ENCODE results near the gene GOLGA8O. TPM values are rescaled to one million over a fixed set of nuclear protein-coding genes. Genes with fewer than 3 reads are reported as not detected.
"Not testable (repeated sequence)": the region's sequence is repeated elsewhere in the genome, so short reads cannot be mapped to it uniquely, and the experiment has no call there.

GOLGA8O gene
- total and polyA plus RNA-seq, 10 donors, result 0.07 to 4.1 (median 1.2) TPM; not detected in 1

DNA sequence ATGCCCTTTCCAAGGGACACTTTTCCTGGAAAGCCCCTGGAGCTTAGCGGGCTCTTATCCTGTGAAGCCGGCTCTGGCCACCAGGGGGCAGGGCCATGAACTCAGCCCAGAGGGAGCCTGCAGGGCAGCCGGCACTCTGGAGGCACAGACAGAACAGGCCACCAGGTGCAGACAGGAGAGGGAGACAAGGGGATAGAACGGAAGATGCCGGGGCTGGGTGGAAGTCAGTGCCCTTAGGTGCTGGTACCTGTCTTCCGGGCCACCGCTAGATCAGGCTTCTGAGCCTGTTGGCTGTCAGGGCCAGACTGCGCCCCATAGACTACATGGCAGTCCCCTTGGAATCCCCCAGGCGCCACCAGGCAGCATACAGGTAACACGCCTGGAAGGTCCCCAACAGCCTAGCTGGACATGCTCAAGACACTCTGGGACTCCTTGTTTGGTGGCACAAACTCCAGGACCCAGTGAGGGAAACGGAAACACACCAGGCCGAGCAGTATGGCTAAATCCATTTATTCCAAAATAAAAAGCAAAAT is 14.9 kb downstream of the GOLGA8O start:
- TF ChIP-seq, protein P1, sequence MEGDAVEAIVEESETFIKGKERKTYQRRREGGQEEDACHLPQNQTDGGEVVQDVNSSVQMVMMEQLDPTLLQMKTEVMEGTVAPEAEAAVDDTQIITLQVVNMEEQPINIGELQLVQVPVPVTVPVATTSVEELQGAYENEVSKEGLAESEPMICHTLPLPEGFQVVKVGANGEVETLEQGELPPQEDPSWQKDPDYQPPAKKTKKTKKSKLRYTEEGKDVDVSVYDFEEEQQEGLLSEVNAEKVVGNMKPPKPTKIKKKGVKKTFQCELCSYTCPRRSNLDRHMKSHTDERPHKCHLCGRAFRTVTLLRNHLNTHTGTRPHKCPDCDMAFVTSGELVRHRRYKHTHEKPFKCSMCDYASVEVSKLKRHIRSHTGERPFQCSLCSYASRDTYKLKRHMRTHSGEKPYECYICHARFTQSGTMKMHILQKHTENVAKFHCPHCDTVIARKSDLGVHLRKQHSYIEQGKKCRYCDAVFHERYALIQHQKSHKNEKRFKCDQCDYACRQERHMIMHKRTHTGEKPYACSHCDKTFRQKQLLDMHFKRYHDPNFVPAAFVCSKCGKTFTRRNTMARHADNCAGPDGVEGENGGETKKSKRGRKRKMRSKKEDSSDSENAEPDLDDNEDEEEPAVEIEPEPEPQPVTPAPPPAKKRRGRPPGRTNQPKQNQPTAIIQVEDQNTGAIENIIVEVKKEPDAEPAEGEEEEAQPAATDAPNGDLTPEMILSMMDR (IDR thresholded peaks at IDR 0.05 in 8 of 11, conservative IDR thresholded peaks at IDR 0.05 in 3 of 11), result peak in 3 of 11 experiments; percentile 10 to 39 (median 37)
- H3K4me1 ChIP-seq; H3K27ac ChIP-seq; H3K4me3 ChIP-seq; H3K36me3 ChIP-seq; H3K27me3 ChIP-seq (replicated peaks in 1 of 7); intact Hi-C loops (cut with DNase I; ENCODE audit: low total_unique reads); H3K9me3 ChIP-seq: not testable (repeated sequence)
- peak; percentile 23 for DNase-seq
- whole genome bisulfite sequencing, 5 donors, result 25 to 43% methylated on average over 3 to 5 of the region's 12 CpGs; no CpG with 5 or more reads in 3 of the 5 donors

- H3K27me3 ChIP-seq (replicated peaks in 1 of 7); H3K4me3 ChIP-seq; H3K9me3 ChIP-seq; DNase-seq; H3K4me1 ChIP-seq; intact Hi-C loops (cut with DNase I; ENCODE audit: low total_unique reads); H3K27ac ChIP-seq; H3K36me3 ChIP-seq: not testable (repeated sequence)
- WGBS, 5 donors, result no CpG with 5 or more reads among the region's 73 CpGs
Observed at GRCh38 chr15:32434102-32434963, 21.1 kb downstream of the GOLGA8O start.

DNA sequence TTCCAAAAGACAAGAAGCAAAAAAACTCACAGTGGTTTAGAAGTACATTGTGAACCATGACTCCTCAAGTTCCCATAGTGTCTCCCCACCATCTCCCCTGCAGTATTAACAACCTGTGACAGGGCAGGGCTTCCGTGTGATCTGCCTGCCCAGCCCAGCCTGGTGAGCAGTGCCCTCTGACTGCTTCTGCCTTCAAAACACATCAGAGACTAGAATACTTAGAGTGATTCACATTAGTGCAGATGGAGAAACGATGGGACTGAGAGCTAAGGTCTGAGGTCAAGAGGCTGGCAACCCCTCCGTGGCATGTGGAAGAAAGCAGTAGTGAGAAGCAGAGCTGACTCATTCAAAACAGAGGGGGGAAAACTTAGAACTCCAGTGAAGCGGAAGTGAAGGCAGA is 27.8 kb downstream of the GOLGA8O start:
- H3K27me3 ChIP-seq (replicated peaks in 1 of 7); H3K4me3 ChIP-seq; H3K27ac ChIP-seq; intact Hi-C loops (cut with DNase I; ENCODE audit: low total_unique reads); H3K4me1 ChIP-seq; DNase-seq; H3K9me3 ChIP-seq; H3K36me3 ChIP-seq: not testable (repeated sequence)
- 8 to 33% (median 22%) methylated on average over 1 of the region's 4 CpGs for WGBS, 5 donors

DNA sequence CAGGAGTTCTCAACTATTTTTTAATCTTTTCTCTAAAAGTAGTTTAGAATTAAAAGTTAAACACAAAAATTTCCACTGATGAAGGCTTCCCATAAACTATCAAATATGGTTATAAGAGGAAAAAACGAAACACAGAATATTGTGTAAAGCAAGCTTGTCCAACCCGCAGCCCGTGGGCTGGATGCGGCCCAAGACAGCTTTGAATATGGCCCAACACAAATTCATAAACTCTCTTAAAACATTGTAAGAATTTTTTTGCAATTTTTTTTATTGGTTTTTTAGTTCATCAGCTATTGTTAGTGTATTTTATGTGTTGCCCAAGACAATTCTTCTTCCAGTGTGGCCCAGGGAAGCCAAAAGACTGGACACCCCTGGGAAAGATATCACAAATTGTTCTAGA is 28.9 kb downstream of the GOLGA8O start:
- H3K4me1 ChIP-seq; H3K27me3 ChIP-seq (replicated peaks in 1 of 7); DNase-seq; H3K27ac ChIP-seq; H3K4me3 ChIP-seq; intact Hi-C loops (cut with DNase I; ENCODE audit: low total_unique reads); H3K9me3 ChIP-seq; H3K36me3 ChIP-seq: not testable (repeated sequence)
- WGBS, 5 donors, result 84 to 97% (median 85%) methylated on average over 4 of the region's 4 CpGs

DNA sequence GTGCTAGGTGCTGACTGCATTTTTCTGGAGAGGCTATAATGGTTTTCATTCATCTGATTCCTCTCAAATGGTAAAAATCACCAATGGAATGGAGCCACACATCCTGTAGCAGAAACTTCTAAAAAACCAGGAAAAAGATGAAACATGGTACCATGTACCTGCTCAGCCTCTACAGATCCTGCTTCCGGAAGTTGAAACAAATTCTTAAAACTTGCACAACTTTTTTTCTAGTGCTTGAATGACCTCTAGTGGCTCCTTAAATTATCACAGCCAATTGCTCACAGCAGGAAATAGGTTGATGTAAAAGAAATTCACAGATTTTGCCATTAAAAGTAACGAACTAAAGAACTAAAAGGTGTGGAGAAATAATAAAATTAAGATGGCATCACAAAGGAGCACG is 47.5 kb downstream of the GOLGA8O start:
- WGBS, 5 donors, result 0 to 6% (median 2%) methylated on average over 2 to 3 of the region's 3 CpGs
- H3K27me3 ChIP-seq (replicated peaks in 1 of 7); H3K36me3 ChIP-seq; H3K4me1 ChIP-seq; H3K4me3 ChIP-seq; DNase-seq; H3K9me3 ChIP-seq; intact Hi-C loops (cut with DNase I; ENCODE audit: low total_unique reads); H3K27ac ChIP-seq: not testable (repeated sequence)
- TF ChIP-seq, protein P1 (IDR thresholded peaks at IDR 0.05 in 8 of 11, conservative IDR thresholded peaks at IDR 0.05 in 3 of 11), result peak in 4 of 11 experiments; percentile 24 to 50 (median 38)

GRCh38 chr15:32403192-32403591 is 52.2 kb downstream of the GOLGA8O start, which contains the start of gene GOLGA8K:
GOLGA8K (minus strand) TSS chr15:32403292; CDS start chr15:32403194, 98 bp downstream.
- no CpG with 5 or more reads among the region's 8 CpGs for WGBS, 5 donors
- H3K4me3 ChIP-seq; intact Hi-C loops (cut with DNase I; ENCODE audit: low total_unique reads): not testable (repeated sequence)

DNA sequence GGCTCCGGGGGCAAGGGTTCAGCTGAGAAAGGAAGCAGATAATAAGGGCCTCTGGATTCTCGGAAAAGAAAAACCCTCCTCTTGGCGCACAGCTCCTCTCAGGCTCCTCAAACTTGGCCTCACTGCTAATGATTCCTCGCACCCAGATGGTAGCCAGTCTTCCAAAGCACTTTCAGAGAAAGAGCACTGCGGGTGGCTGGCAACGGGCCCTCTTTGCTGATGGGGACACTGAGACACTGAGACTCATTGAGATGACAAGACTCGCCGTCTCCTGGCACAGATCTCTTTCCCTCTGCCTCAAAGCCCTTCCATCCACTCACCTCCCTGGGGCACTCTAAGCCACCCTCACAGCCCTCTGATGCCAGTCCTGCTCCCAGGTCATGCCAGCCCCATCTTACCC is 58.9 kb downstream of the GOLGA8O start:
- H3K9me3 ChIP-seq; H3K27ac ChIP-seq; intact Hi-C loops (cut with DNase I; ENCODE audit: low total_unique reads); H3K36me3 ChIP-seq; H3K4me1 ChIP-seq; H3K4me3 ChIP-seq; H3K27me3 ChIP-seq (replicated peaks in 1 of 7): not testable (repeated sequence)
- 92 to 100% (median 96%) methylated on average over 2 to 3 of the region's 8 CpGs; no CpG with 5 or more reads in 2 of the 5 donors for WGBS, 5 donors
- DNase-seq, result peak; percentile 33

More at GRCh38 chr15:32403192-32403591, 52.2 kb downstream of the GOLGA8O start, which contains the start of gene GOLGA8K:
- not testable (repeated sequence) for H3K27me3 ChIP-seq (replicated peaks in 1 of 7); H3K27ac ChIP-seq; H3K36me3 ChIP-seq; H3K9me3 ChIP-seq; DNase-seq; H3K4me1 ChIP-seq
